ENCODE data around the gene ITIH4. TPM values are rescaled to one million over a fixed set of nuclear protein-coding genes. Genes with fewer than 3 reads are reported as not detected.
A peak's percentile ranks its signal among the peaks of the same experiment; 100 is the strongest.

Gene ITIH4
- 100 to 1,000 TPM in 1 of 6 donors, 10 to 100 TPM in 4, 1 to 10 TPM in 1; 9.9 to 102 (median 21.8) TPM for total RNA-seq

GRCh38 chr3:52830535-52831258 is at the start of gene ITIH4:
ITIH4 (minus strand) TSS chr3:52830672; CDS start chr3:52830642, 30 bp downstream.
- no peaks in the 10 kb centered on the region for H3K9me3 ChIP-seq
- peaks cover 0 to 5% (median 3%) of the 10 kb centered on the region in 4 donors for H3K4me1 ChIP-seq
- TF ChIP-seq, protein P1, sequence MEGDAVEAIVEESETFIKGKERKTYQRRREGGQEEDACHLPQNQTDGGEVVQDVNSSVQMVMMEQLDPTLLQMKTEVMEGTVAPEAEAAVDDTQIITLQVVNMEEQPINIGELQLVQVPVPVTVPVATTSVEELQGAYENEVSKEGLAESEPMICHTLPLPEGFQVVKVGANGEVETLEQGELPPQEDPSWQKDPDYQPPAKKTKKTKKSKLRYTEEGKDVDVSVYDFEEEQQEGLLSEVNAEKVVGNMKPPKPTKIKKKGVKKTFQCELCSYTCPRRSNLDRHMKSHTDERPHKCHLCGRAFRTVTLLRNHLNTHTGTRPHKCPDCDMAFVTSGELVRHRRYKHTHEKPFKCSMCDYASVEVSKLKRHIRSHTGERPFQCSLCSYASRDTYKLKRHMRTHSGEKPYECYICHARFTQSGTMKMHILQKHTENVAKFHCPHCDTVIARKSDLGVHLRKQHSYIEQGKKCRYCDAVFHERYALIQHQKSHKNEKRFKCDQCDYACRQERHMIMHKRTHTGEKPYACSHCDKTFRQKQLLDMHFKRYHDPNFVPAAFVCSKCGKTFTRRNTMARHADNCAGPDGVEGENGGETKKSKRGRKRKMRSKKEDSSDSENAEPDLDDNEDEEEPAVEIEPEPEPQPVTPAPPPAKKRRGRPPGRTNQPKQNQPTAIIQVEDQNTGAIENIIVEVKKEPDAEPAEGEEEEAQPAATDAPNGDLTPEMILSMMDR (IDR thresholded peaks at IDR 0.05), result no peak
- TF ChIP-seq POLR2A (IDR thresholded peaks at IDR 0.05) (no peak), POLR2AphosphoS5 (IDR thresholded peaks at IDR 0.05) (no peak), EP300 (IDR thresholded peaks at IDR 0.05) (no peak)
- WGBS, 2 donors, result 78 to 85% methylated on average over 16 of the region's 16 CpGs
- peaks cover 0 to 4% (median 3%) of the 10 kb centered on the region in 4 donors for H3K36me3 ChIP-seq
- DNase-seq (no peak), ATAC-seq (ENCODE audit: low FRiP score in 2 of 2) (no peak)
- no peaks in the 10 kb centered on the region for H3K27me3 ChIP-seq
- H3K27ac ChIP-seq, result peak within 1 kb of the TSS in 1 of 4 donors; percentile 39
- no peak within 1 kb of the TSS for H3K4me3 ChIP-seq

DNA sequence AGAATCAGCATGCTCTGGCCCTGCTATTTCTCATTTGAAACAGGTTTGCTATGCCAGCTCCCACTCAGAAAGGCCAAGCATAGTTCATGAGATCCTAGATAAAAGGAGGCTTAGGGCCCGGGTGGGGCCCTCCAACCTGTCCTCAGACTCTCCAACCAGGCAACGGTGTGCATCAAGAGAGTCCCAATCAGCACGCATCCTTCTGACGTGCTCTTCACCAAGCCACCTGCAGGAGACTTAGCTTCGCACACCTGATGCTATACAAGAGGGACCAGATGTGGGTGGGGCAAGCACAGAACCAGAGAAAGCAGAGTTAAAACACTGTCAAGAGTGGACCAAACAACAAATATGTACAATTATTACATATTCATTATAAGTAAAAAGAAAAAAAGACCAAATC is 49.6 kb upstream of the ITIH4 start:
- no peak for ATAC-seq (ENCODE audit: low FRiP score in 2 of 2)

GRCh38 chr3:52879581-52879980 is 49.1 kb upstream of the ITIH4 start:
- no peak overlapping the region for H3K4me3 ChIP-seq
- TF ChIP-seq POLR2AphosphoS5 (IDR thresholded peaks at IDR 0.05), result no peak
- 94 to 99% methylated on average over 4 of the region's 4 CpGs for WGBS, 2 donors
- no peaks in the 10 kb centered on the region for H3K9me3 ChIP-seq
- H3K36me3 ChIP-seq, result no peaks in the 10 kb centered on the region
- DNase-seq, result no peak
- no peak for ATAC-seq (ENCODE audit: low FRiP score in 2 of 2)
- no peaks in the 10 kb centered on the region for H3K27me3 ChIP-seq
- H3K4me1 ChIP-seq, result peaks cover 0 to 23% (median 10%) of the 10 kb centered on the region in 4 donors
- no peak overlapping the region for H3K27ac ChIP-seq

More for the DNA sequence above, 49.6 kb upstream of the ITIH4 start:
- no peak for DNase-seq
- Histone ChIP-seq H3K27me3 (no peaks in the 10 kb centered on the region), H3K36me3 (no peaks in the 10 kb centered on the region), H3K27ac (no peak overlapping the region), H3K4me1 (peaks cover 0 to 20% (median 9%) of the 10 kb centered on the region in 4 donors), H3K9me3 (no peaks in the 10 kb centered on the region), H3K4me3 (no peak overlapping the region)
- WGBS, 2 donors, result 99% methylated on average over 5 of the region's 5 CpGs
- no peak for TF ChIP-seq EP300 (IDR thresholded peaks at IDR 0.05)
- TF ChIP-seq, protein P1 (IDR thresholded peaks at IDR 0.05), result no peak
- no peak for TF ChIP-seq POLR2AphosphoS5 (IDR thresholded peaks at IDR 0.05)
- no peak for TF ChIP-seq POLR2A (IDR thresholded peaks at IDR 0.05)

DNA sequence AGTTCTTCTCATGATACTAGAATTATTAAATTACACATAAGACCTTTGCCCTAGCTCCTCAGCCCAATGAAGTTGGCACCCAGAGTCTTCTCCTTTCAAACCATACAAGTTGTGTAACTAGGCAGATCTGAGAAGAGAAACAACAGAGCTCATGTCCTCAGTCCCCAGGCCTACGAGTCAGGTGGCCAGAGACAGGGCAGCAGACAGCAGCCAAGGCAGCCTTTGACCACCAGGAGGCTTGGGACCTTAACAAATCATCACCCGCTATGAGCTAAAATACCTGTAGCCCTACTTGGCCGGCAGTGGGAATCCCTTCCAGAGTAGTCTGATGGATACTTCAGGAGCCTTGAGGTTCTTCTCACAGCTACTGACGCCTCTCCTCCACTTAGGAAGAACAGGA is 48.6 kb upstream of the ITIH4 start:
- DNase-seq (no peak), ATAC-seq (ENCODE audit: low FRiP score in 2 of 2) (no peak)
- Histone ChIP-seq H3K36me3 (no peaks in the 10 kb centered on the region), H3K27ac (no peak overlapping the region), H3K4me3 (no peak overlapping the region), H3K9me3 (no peaks in the 10 kb centered on the region), H3K4me1 (peaks cover 0 to 28% (median 10%) of the 10 kb centered on the region in 4 donors), H3K27me3 (no peaks in the 10 kb centered on the region)
- TF ChIP-seq, protein P1 (IDR thresholded peaks at IDR 0.05), result peak in 1 of 6 experiments; percentile 14
- TF ChIP-seq POLR2AphosphoS5 (IDR thresholded peaks at IDR 0.05) (no peak), POLR2A (IDR thresholded peaks at IDR 0.05) (no peak), EP300 (IDR thresholded peaks at IDR 0.05) (no peak)
- WGBS, 2 donors, result 76 to 80% methylated on average over 4 of the region's 4 CpGs

- no peak for DNase-seq
- Histone ChIP-seq H3K27me3 (no peaks in the 10 kb centered on the region), H3K9me3 (no peaks in the 10 kb centered on the region), H3K4me3 (no peak overlapping the region), H3K4me1 (peaks cover 0 to 38% (median 10%) of the 10 kb centered on the region in 4 donors), H3K36me3 (no peaks in the 10 kb centered on the region), H3K27ac (no peak overlapping the region)
- TF ChIP-seq POLR2A (IDR thresholded peaks at IDR 0.05), result no peak
- no peak for TF ChIP-seq EP300 (IDR thresholded peaks at IDR 0.05)
- TF ChIP-seq, protein P1 (IDR thresholded peaks at IDR 0.05), result no peak
- no peak for TF ChIP-seq POLR2AphosphoS5 (IDR thresholded peaks at IDR 0.05)
- ATAC-seq (ENCODE audit: low FRiP score in 2 of 2), result no peak
- 90 to 93% methylated on average over 2 to 3 of the region's 3 CpGs for WGBS, 2 donors
Observed at GRCh38 chr3:52877085-52877484, 46.6 kb upstream of the ITIH4 start.

Data from upper lobe of left lung (tissue), 6 donors.